NCI-H1694 (cell line): ENCODE measurements around the gene KRT80.

Experiments used
- DNase-seq: peaks from one replicate; lab custom pipeline; 2025; lab: John Stamatoyannopoulos, UW

Gene KRT80

GRCh38 chr12:52179396-52179973, 12.3 kb downstream of the KRT80 start:
- no peak for DNase-seq

GRCh38 chr12:52178984-52179383, 12.8 kb downstream of the KRT80 start:
- no peak for DNase-seq

GRCh38 chr12:52178443-52178842, 13.4 kb downstream of the KRT80 start:
- no peak for DNase-seq

GRCh38 chr12:52175371-52176350, 16.2 kb downstream of the KRT80 start:
- DNase-seq, result peak; percentile 74

- no peak for DNase-seq
Observed at GRCh38 chr12:52173526-52173925, 18.3 kb downstream of the KRT80 start.

- DNase-seq, result no peak
Observed at GRCh38 chr12:52172956-52173355, 18.9 kb downstream of the KRT80 start.

GRCh38 chr12:52171950-52172512, 19.8 kb downstream of the KRT80 start:
- DNase-seq, result no peak

GRCh38 chr12:52170827-52171226, 21.0 kb downstream of the KRT80 start:
- no peak for DNase-seq

- no peak for DNase-seq
Observed at GRCh38 chr12:52169886-52170285, 21.9 kb downstream of the KRT80 start.

- no peak for DNase-seq
Observed at GRCh38 chr12:52168019-52168717, 23.6 kb downstream of the KRT80 start.

- DNase-seq, result no peak
Observed at GRCh38 chr12:52167526-52167925, 24.3 kb downstream of the KRT80 start.

GRCh38 chr12:52166672-52167071, 25.1 kb downstream of the KRT80 start:
- DNase-seq, result no peak

GRCh38 chr12:52165096-52165855, 26.5 kb downstream of the KRT80 start:
- no peak for DNase-seq

- no peak for DNase-seq
Observed at GRCh38 chr12:52164624-52165023, 27.2 kb downstream of the KRT80 start.

- no peak for DNase-seq
Observed at GRCh38 chr12:52162981-52163380, 28.8 kb downstream of the KRT80 start.

- DNase-seq, result no peak
Observed at GRCh38 chr12:52160200-52160599, 31.6 kb downstream of the KRT80 start.

GRCh38 chr12:52157566-52158150, 34.2 kb downstream of the KRT80 start:
- DNase-seq, result no peak

GRCh38 chr12:52156757-52157565, 34.9 kb downstream of the KRT80 start:
- peak; percentile 30 for DNase-seq

GRCh38 chr12:52156311-52156710, 35.5 kb downstream of the KRT80 start:
- DNase-seq, result no peak
